ENCODE results near the gene CEP295NL.
"Not testable (repeated sequence)": the region's sequence is repeated elsewhere in the genome, so short reads cannot be mapped to it uniquely, and the experiment has no call there.

Gene CEP295NL

GRCh38 chr17:78873519-78874340, 29.3 kb downstream of the CEP295NL start:
- H3K27ac ChIP-seq, result peak overlapping the region; percentile 32 to 49
- H3K4me3 ChIP-seq, result no peak overlapping the region
- no peak for TF ChIP-seq CTCF (IDR thresholded peaks at IDR 0.05)
- no peak for DNase-seq (ENCODE audit: low spot score)

- Histone ChIP-seq H3K4me3 (no peak overlapping the region), H3K27ac (no peak overlapping the region)
- no peak for DNase-seq (ENCODE audit: low spot score)
- TF ChIP-seq CTCF (IDR thresholded peaks at IDR 0.05), result no peak
Measured at GRCh38 chr17:78872486-78872885, 30.5 kb downstream of the CEP295NL start.

- Histone ChIP-seq H3K4me3 (no peak overlapping the region), H3K27ac (no peak overlapping the region)
- no peak for TF ChIP-seq CTCF (IDR thresholded peaks at IDR 0.05)
- no peak for DNase-seq (ENCODE audit: low spot score)
Measured at GRCh38 chr17:78870621-78871020, 32.4 kb downstream of the CEP295NL start.

GRCh38 chr17:78868391-78868790, 34.6 kb downstream of the CEP295NL start:
- Histone ChIP-seq H3K27ac (peak overlapping the region in 1 of 2 donors; percentile 29), H3K4me3 (no peak overlapping the region)
- TF ChIP-seq CTCF (IDR thresholded peaks at IDR 0.05), result no peak
- DNase-seq (ENCODE audit: low spot score), result no peak

- H3K4me3 ChIP-seq; DNase-seq (ENCODE audit: low spot score): not testable (repeated sequence)
- H3K27ac ChIP-seq, result peak overlapping the region in 1 of 2 donors; percentile 31
Measured at GRCh38 chr17:78867046-78867445, 36.0 kb downstream of the CEP295NL start.

- peak; percentile 86 for DNase-seq (ENCODE audit: low spot score)
- peak overlapping the region in 1 of 2 donors; percentile 37 for H3K27ac ChIP-seq
- no peak overlapping the region for H3K4me3 ChIP-seq
- TF ChIP-seq CTCF (IDR thresholded peaks at IDR 0.05), result peak; percentile 94
Measured at GRCh38 chr17:78865682-78866390, 37.2 kb downstream of the CEP295NL start.

GRCh38 chr17:78864117-78864516, 38.9 kb downstream of the CEP295NL start:
- no peak for TF ChIP-seq CTCF (IDR thresholded peaks at IDR 0.05)
- no peak for DNase-seq (ENCODE audit: low spot score)
- Histone ChIP-seq H3K27ac (peak overlapping the region in 1 of 2 donors; percentile 52), H3K4me3 (no peak overlapping the region)

Measured in coronary artery (tissue), 2 donors.